IMR-90 (cell line): ENCODE data around the gene RNPEPL1. TPM values are rescaled to one million over a fixed set of nuclear protein-coding genes. Genes with fewer than 3 reads are reported as not detected.

Experiments used
- ATAC-seq: fragments of 200-7000 bp; cut with Tn5 transposase; 2 replicates; pipeline ENCODE4 v1.9.1; 2020; ENCODE audit warnings: low read depth, mild to moderate bottlenecking, moderate library complexity
- BruUV-seq: library from RNA; stranded (reverse); fragments of 400-500 nt; replicated peaks from 2 replicates; lab custom pipeline; 2021; lab: Mats Ljungman, UMichigan
- CTCF ChIA-PET: fragments of 300-600 bp; formaldehyde crosslinking; extraction: SDS; loops from one replicate; lab custom pipeline; 2021; ENCODE audit warnings: antibody characterized with exemption; lab: Yijun Ruan, JAX
- POLR2A ChIA-PET: fragments of 300-600 bp; sonication (Branson Sonifier 250); formaldehyde crosslinking; loops from one replicate; lab custom pipeline; 2022; ENCODE audit warnings: antibody characterized with exemption; ENCODE audit not compliant: unreplicated experiment; lab: Charles Lee
- DNase-seq: peaks from one replicate; pipeline ENCODE4 v3.0.0; 2013
- H2AFZ ChIP-seq: replicated peaks from 2 replicates; pipeline ENCODE3; 2013; ENCODE audit warnings: low read length, mild to moderate bottlenecking; ENCODE audit not compliant: poor library complexity
- H2AK5ac ChIP-seq: 2 replicates; pipeline ENCODE4 v1.6.1; 2013; ENCODE audit warnings: low read depth, low read length, inconsistent platforms
- H2AK9ac ChIP-seq: replicated peaks from 2 replicates; pipeline ENCODE3; 2013; ENCODE audit warnings: mild to moderate bottlenecking, low read depth, low read length, moderate library complexity; ENCODE audit not compliant: poor library complexity
- H2BK120ac ChIP-seq: 2 replicates; pipeline ENCODE4 v1.6.1; 2013; ENCODE audit warnings: low read depth, low read length, inconsistent platforms
- H2BK15ac ChIP-seq: 3 replicates; pipeline ENCODE4 v1.6.1; 2013; ENCODE audit warnings: low read depth, low read length, inconsistent platforms
- H2BK20ac ChIP-seq: 2 replicates; pipeline ENCODE4 v1.6.1; 2013; ENCODE audit warnings: low read depth, mild to moderate bottlenecking, inconsistent platforms, low read length, moderate library complexity
- H2BK5ac ChIP-seq: 2 replicates; pipeline ENCODE4 v1.6.1; 2013; ENCODE audit warnings: mild to moderate bottlenecking, low read depth, low read length, inconsistent platforms; ENCODE audit not compliant: poor library complexity, severe bottlenecking
- H3K14ac ChIP-seq: replicated peaks from 2 replicates; pipeline ENCODE4 v1.6.1; 2013; ENCODE audit warnings: low read depth, low read length, inconsistent platforms
- H3K18ac ChIP-seq: 2 replicates; pipeline ENCODE4 v1.6.1; 2013; ENCODE audit warnings: low read depth, low read length, control low read depth
- H3K23ac ChIP-seq: 2 replicates; pipeline ENCODE4 v1.6.1; 2013; ENCODE audit warnings: low read depth, low read length, inconsistent platforms
- H3K27ac ChIP-seq: 2 replicates; pipeline ENCODE4 v1.5.1; 2013; ENCODE audit warnings: mild to moderate bottlenecking, control low read depth, low read length; ENCODE audit not compliant: insufficient read depth
- H3K27me3 ChIP-seq: 2 replicates; pipeline ENCODE4 v1.6.1; 2013; ENCODE audit warnings: low read length; ENCODE audit not compliant: control insufficient read depth, insufficient read depth
- H3K36me3 ChIP-seq: 2 replicates; pipeline ENCODE4 v1.6.1; 2013; ENCODE audit warnings: low read length, mixed read lengths; ENCODE audit not compliant: control insufficient read depth, insufficient read depth
- H3K4ac ChIP-seq: 2 replicates; pipeline ENCODE4 v1.6.1; 2013; ENCODE audit warnings: low read depth, low read length, inconsistent platforms
- H3K4me1 ChIP-seq: 2 replicates; pipeline ENCODE4 v1.6.1; 2013; ENCODE audit warnings: low read length, mixed read lengths; ENCODE audit not compliant: control insufficient read depth, insufficient read depth
- H3K4me2 ChIP-seq: 2 replicates; pipeline ENCODE4 v1.6.1; 2013; ENCODE audit warnings: low read depth, mild to moderate bottlenecking, control low read depth, low read length, moderate library complexity
- H3K4me3 ChIP-seq: 2 replicates; pipeline ENCODE4 v1.5.1; 2013; ENCODE audit warnings: low read depth, mild to moderate bottlenecking, control low read depth, low read length, moderate library complexity; ENCODE audit not compliant: insufficient read depth
- H3K56ac ChIP-seq: 2 replicates; pipeline ENCODE4 v1.6.1; 2013; ENCODE audit warnings: low read length, inconsistent platforms; ENCODE audit not compliant: insufficient read depth; ENCODE audit errors: extremely low read depth
- H3K79me1 ChIP-seq, 2 experiments: 2 replicates each; pipeline ENCODE4 v1.6.1; 2013; ENCODE audit warnings: low read length in 2 of 2, inconsistent platforms in 1 of 2, low read depth in 1 of 2
- H3K9ac ChIP-seq: 2 replicates; pipeline ENCODE4 v1.6.1; 2013; ENCODE audit warnings: low read depth, low read length, control low read depth
- H3K9me1 ChIP-seq: 2 replicates; pipeline ENCODE4 v1.6.1; 2013; ENCODE audit warnings: low read length, inconsistent platforms; ENCODE audit not compliant: insufficient read depth
- H3K9me3 ChIP-seq: 2 replicates; pipeline ENCODE4 v1.6.1; 2013; ENCODE audit warnings: low read length; ENCODE audit not compliant: control insufficient read depth, insufficient read depth
- H4K20me1 ChIP-seq: 2 replicates; pipeline ENCODE4 v1.6.1; 2013; ENCODE audit warnings: low read length, inconsistent platforms; ENCODE audit not compliant: insufficient read depth
- H4K5ac ChIP-seq: 2 replicates; pipeline ENCODE4 v1.6.1; 2013; ENCODE audit warnings: mild to moderate bottlenecking, low read depth, low read length, control low read depth
- H4K8ac ChIP-seq, 2 experiments: 2 replicates each; pipeline ENCODE4 v1.6.1; 2013; ENCODE audit warnings: low read depth in 2 of 2, low read length in 2 of 2, control low read depth in 1 of 2, inconsistent platforms in 1 of 2
- H4K91ac ChIP-seq: 2 replicates; pipeline ENCODE4 v1.6.1; 2013; ENCODE audit warnings: low read depth, low read length, inconsistent platforms; ENCODE audit not compliant: insufficient read depth
- RCOR1 ChIP-seq: IDR thresholded peaks from 2 replicates; pipeline ENCODE4 v1.6.1; 2012; ENCODE audit warnings: mild to moderate bottlenecking, low read length, improper control_type of control experiment; ENCODE audit not compliant: insufficient replicate concordance
- WGBS, 2 experiments: methylation state at CpG; one replicate each; pipeline versions ENCODE4 v1.1.5 to v1.1.7; 2013; ENCODE audit warnings: missing lambda C conversion rate in 2 of 2; ENCODE audit not compliant: insufficient read length in 1 of 2; ENCODE audit errors: extremely low coverage in 2 of 2; 5-methylcytosine and 5-hydroxymethylcytosine counted together
- dilution Hi-C: fragments of 300-500 bp; cut with HindIII; formaldehyde crosslinking; loops from one replicate; pipeline ENCODE4 v1.14.3; 2018; ENCODE audit warnings: low sequenced_read_pairs; ENCODE audit not compliant: unreplicated experiment
- in situ Hi-C: fragments of 300-500 bp; cut with MboI; formaldehyde crosslinking; loops from 3 replicates; pipeline ENCODE4 v1.14.3; 2019; ENCODE audit warnings: low sequenced_read_pairs, inconsistent platforms, mixed read lengths
- intact Hi-C: fragments of 100-400 bp; cut with micrococcal nuclease; formaldehyde crosslinking; loops from 2 replicates; pipeline ENCODE4 v1.10.0; 2022
- polyA plus RNA-seq, 3 experiments: library from polyadenylated mRNA; depleted of rRNA; stranded (reverse); fragments of >200 nt; gene quantifications; 2 replicates each; pipeline ENCODE4 v1.2.3, GENCODE V29; 2012; ENCODE audit warnings: low replicate concordance in 1 of 3
- total RNA-seq: library from RNA; depleted of rRNA; stranded (reverse); fragments of >200 nt; gene quantifications from 2 replicates; pipeline ENCODE4 v1.2.3, GENCODE V29; 2012

RNPEPL1 gene
- total and polyA plus RNA-seq, 2 of the 4 experiments (the other 2 are of a cell fraction), result 3.8 to 18.7 TPM

- no peak overlapping the region for H3K4me2 ChIP-seq
- no TSS peak for BruUV-seq
- intact Hi-C loops, result no loop called here
Observed at GRCh38 chr2:240624011-240624949, 56.0 kb downstream of the RNPEPL1 start.

More at GRCh38 chr2:240624011-240624949, 56.0 kb downstream of the RNPEPL1 start:
- ChIA-PET CTCF (no interaction called here), POLR2A (no interaction called here)
- Histone ChIP-seq H3K9ac (no peak overlapping the region), H3K9me3 (no peaks in the 10 kb centered on the region), H2AK9ac (no peak overlapping the region), H2BK120ac (no peak overlapping the region), H2BK20ac (no peak overlapping the region), H3K79me1 (no peaks in the 10 kb centered on the region), H3K4me1 (peaks cover 2% of the 10 kb centered on the region; the same call in 1 of the 2 replicates), H2AFZ (no peak overlapping the region), H3K27ac (no peak overlapping the region), H3K56ac (no peak overlapping the region), H3K27me3 (peaks cover 8% of the 10 kb centered on the region; the same call in 1 of the 2 replicates), H3K4ac (no peak overlapping the region), H2BK5ac (no peak overlapping the region), H2BK15ac (no peak overlapping the region), H3K9me1 (no peaks in the 10 kb centered on the region), H3K14ac (no peak overlapping the region), H3K4me3 (no peak overlapping the region), H4K91ac (no peak overlapping the region), H2AK5ac (no peak overlapping the region), H4K20me1 (no peaks in the 10 kb centered on the region), H3K36me3 (no peaks in the 10 kb centered on the region), H3K18ac (no peak overlapping the region), H4K5ac (no peak overlapping the region), H3K23ac (no peak overlapping the region), H4K8ac (no peak overlapping the region)
- in situ Hi-C loops, result no loop called here
- no peak for DNase-seq
- no peak for TF ChIP-seq RCOR1
- ATAC-seq, result no peak
- WGBS, 2 experiments, result 87% methylated on average over 3 of the region's 24 CpGs; no CpG with 5 or more reads in 1 of the 2 experiments
- dilution Hi-C loops, result no loop called here
